VCaP (cell line): ENCODE data around the gene GNB1L.

Experiments used
- H3K27ac ChIP-seq: fragments of 450-650 bp; 2 replicates; pipeline ENCODE4 v1.5.1; 2017
- CTCF ChIP-seq: fragments of 450-650 bp; conservative IDR thresholded peaks from 2 replicates; pipeline ENCODE4 v1.5.1; 2017; ENCODE audit warnings: mild to moderate bottlenecking, moderate library complexity

GNB1L gene

DNA sequence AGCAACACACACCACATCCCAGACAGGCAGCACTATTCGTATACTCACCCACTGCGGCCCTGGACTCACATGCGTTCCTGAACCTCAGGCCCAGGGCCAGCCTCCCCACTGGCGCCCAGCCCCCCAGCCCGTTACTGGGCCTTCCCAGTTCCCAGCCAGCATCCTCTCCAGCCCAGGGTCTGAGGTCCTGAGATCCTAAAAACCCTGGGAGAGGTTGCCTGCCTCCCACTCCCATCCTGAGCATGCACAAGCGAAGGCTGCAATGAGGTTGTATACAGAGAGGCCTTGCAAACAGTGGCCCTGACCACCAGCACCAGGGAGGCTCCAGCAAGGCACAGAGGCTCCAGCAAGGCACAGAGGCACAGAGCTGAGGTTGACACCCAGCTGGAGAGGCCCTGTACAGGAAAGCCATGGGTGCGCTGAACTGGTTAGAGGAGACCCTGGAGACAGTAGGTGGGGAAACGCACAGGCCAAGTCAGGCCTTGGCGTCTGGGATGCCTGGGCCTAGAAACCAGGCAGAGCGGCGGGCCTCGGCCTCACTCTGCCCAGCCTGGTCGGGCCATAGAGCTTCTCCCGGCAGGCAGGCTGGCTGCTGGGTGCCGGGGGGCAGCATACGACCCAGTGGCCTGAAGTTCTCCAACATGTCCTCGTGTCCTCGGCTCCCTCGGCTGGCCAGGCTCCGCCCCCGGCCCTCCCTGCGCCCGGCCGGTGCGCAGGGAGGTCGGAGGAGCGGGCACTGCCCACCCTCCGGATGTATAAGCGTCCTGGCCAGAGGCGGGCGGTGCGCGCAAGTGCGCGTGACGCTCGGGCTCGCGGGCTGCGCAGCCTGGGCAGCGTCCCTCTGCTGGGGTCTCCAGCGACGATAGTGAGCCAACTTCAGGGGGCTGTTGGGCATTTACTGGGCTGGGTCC, 96.4 kb downstream of the GNB1L start:
- no peak for TF ChIP-seq CTCF
- no peak overlapping the region for H3K27ac ChIP-seq

- TF ChIP-seq CTCF = no peak
- H3K27ac ChIP-seq = peak overlapping the region; percentile 47; the same call in 1 of the 2 replicates
Observed at GRCh38 chr22:19757140-19757984, 97.3 kb downstream of the GNB1L start.

GRCh38 chr22:19756288-19757128, 98.2 kb downstream of the GNB1L start:
- peak; percentile 84 for TF ChIP-seq CTCF
- H3K27ac ChIP-seq = peak overlapping the region; percentile 47; the same call in 1 of the 2 replicates

GRCh38 chr22:19755722-19756287, 98.9 kb downstream of the GNB1L start:
- H3K27ac ChIP-seq = peak overlapping the region; percentile 47; the same call in 1 of the 2 replicates
- TF ChIP-seq CTCF = no peak

GRCh38 chr22:19755145-19755710, 99.4 kb downstream of the GNB1L start:
- TF ChIP-seq CTCF = no peak

DNA sequence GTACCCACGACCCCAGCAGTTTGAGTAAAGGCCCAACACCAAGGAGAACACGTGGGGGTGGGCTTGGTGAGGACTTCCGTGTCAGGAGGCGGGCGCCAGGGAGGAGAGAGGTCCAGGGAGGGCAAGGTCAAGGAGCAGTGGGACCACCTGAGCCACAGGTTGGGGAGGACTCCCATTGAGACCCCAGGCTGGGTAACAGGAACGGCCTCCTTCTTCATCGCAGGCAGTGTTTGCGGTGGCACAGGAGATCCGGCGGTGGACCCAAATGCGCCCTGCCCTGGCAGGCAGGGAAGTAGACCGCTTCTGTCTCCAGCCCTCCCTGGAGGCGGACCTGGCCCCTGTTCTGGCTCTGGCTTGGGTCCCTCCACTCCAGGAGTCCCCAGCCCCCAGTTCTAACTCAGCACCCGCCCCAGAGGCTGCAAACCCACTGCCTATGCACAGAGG, 100.0 kb downstream of the GNB1L start:
- no peak overlapping the region for H3K27ac ChIP-seq
- no peak for TF ChIP-seq CTCF

More at GRCh38 chr22:19755145-19755710, 99.4 kb downstream of the GNB1L start:
- no peak overlapping the region for H3K27ac ChIP-seq
